Astrocyte (in vitro differentiated cells and primary cell): Measurements from ENCODE around the gene PDCD2. TPM values are rescaled to one million over a fixed set of nuclear protein-coding genes. Genes with fewer than 3 reads are reported as not detected.

Experiments
- DNase-seq: peaks from one replicate; pipeline ENCODE4 v3.0.0-alpha.2; 2010; ENCODE audit warnings: low read depth
- FAIRE-seq: peaks from 2 replicates; lab custom pipeline; 2011; peaks lifted over from hg19 to GRCh38; lab: Jason Lieb, UNC
- H2AFZ ChIP-seq: 2 replicates; pipeline ENCODE4 v1.6.0; 2012; ENCODE audit warnings: low read depth, low read length, inconsistent platforms
- H3K27ac ChIP-seq: 2 replicates; pipeline ENCODE4 v1.5.1; 2011; ENCODE audit warnings: low read depth, low read length, inconsistent platforms
- H3K27me3 ChIP-seq: 2 replicates; pipeline ENCODE4 v1.6.0; 2011; ENCODE audit warnings: low read length, inconsistent platforms; ENCODE audit not compliant: insufficient read depth
- H3K36me3 ChIP-seq: 2 replicates; pipeline ENCODE4 v1.5.1; 2011; ENCODE audit warnings: low read length, inconsistent platforms; ENCODE audit not compliant: insufficient read depth
- H3K4me1 ChIP-seq: 2 replicates; pipeline ENCODE4 v1.5.1; 2011; ENCODE audit warnings: low read length, inconsistent platforms; ENCODE audit not compliant: insufficient read depth
- H3K4me2 ChIP-seq: 2 replicates; pipeline ENCODE4 v1.6.0; 2012; ENCODE audit warnings: low read length, inconsistent platforms
- H3K4me3 ChIP-seq: 2 replicates; pipeline ENCODE4 v1.5.1; 2011; ENCODE audit warnings: low read depth, mild to moderate bottlenecking, low read length, inconsistent platforms; ENCODE audit not compliant: insufficient read depth
- H3K79me2 ChIP-seq: 2 replicates; pipeline ENCODE4 v1.6.0; 2012; ENCODE audit warnings: mild to moderate bottlenecking, low read length, inconsistent platforms; ENCODE audit not compliant: insufficient read depth
- H3K9ac ChIP-seq: 2 replicates; pipeline ENCODE4 v1.6.0; 2012; ENCODE audit warnings: mild to moderate bottlenecking, low read length, inconsistent platforms
- H3K9me3 ChIP-seq: 2 replicates; pipeline ENCODE4 v1.5.1; 2012; ENCODE audit warnings: low read depth, mild to moderate bottlenecking, low read length, inconsistent platforms; ENCODE audit not compliant: insufficient read depth
- H4K20me1 ChIP-seq: 2 replicates; pipeline ENCODE4 v1.6.0; 2012; ENCODE audit warnings: low read length, inconsistent platforms; ENCODE audit not compliant: insufficient read depth
- H3K27ac Mint-ChIP-seq: one replicate; pipeline ENCODE4 v1.8.0; 2021; ENCODE audit warnings: mild to moderate bottlenecking, mixed read lengths; ENCODE audit not compliant: unreplicated experiment
- H3K27me3 Mint-ChIP-seq: one replicate; pipeline ENCODE4 v1.8.0; 2021; ENCODE audit warnings: low read depth, mixed read lengths; ENCODE audit not compliant: unreplicated experiment
- H3K36me3 Mint-ChIP-seq: one replicate; pipeline ENCODE4 v1.8.0; 2021; ENCODE audit warnings: low read depth, mixed read lengths; ENCODE audit not compliant: unreplicated experiment
- H3K4me1 Mint-ChIP-seq: one replicate; pipeline ENCODE4 v1.8.0; 2021; ENCODE audit warnings: low read depth, mixed read lengths; ENCODE audit not compliant: unreplicated experiment
- H3K4me3 Mint-ChIP-seq: one replicate; pipeline ENCODE4 v1.8.0; 2021; ENCODE audit warnings: mild to moderate bottlenecking, moderate library complexity, mixed read lengths; ENCODE audit not compliant: unreplicated experiment
- H3K9me3 Mint-ChIP-seq: one replicate; pipeline ENCODE4 v1.8.0; 2021; ENCODE audit warnings: mild to moderate bottlenecking, mixed read lengths; ENCODE audit not compliant: unreplicated experiment
- EZH2 ChIP-seq: IDR thresholded peaks from 2 replicates; pipeline ENCODE4 v1.6.1; 2012; ENCODE audit warnings: mild to moderate bottlenecking, low read length, inconsistent platforms; ENCODE audit not compliant: insufficient read depth
- total RNA-seq: library from RNA; stranded (reverse); gene quantifications from 2 replicates; pipeline ENCODE4 v1.2.1, GENCODE V29; 2021
- TF ChIP-seq, protein P1 (sequence below): IDR thresholded peaks from 2 replicates; pipeline ENCODE4 v1.5.1; 2011; ENCODE audit warnings: low read depth, mild to moderate bottlenecking, inconsistent platforms, low read length, moderate library complexity; ENCODE audit not compliant: insufficient read depth

PDCD2 gene
- total RNA-seq, 1 donor from 2014 or later: 68.4 TPM

DNA sequence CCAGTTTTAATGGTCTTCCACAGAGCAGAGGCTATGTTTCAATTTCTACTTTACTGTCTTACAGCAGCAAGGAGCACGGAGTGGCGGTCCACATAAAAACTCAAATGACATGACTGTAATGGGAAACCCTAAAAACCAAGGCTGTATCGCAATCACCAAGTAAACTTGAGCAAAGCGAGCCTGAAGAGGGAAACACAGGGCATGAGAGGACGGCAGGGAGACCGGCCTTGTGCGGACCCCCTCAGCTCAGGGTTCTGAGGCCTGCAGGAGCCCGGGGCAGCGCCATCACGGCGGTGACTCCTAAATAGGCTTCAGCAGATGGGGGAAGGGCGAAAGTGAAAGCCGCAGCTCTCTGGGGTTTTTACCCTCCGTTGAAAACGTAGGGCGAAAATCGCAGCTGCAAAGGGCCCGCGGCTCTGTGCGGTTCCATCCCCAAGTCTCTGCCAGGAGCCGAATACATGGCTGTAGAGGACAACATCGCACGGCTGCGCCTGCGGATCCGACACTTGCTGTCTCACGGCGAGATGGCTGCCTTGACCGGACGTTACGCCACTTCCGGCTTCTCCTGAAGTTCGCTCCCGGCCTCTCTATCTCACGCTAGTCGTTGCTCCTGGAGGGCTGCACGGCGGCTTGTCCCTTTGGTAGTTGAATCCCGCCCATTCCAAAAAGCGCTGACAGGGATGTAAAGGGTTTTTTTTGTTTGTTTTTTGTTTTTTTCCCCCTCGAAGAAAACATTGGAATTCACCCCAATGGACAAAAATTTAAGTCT lies 31.5 kb downstream of the PDCD2 start, which contains the start of gene PSMB1:
Gene PSMB1, minus strand, starts transcription at position 543 of the 769 bp plus-strand sequence. Its CDS starts 65 bp downstream, at position 478.
- H3K4me2 ChIP-seq: peak within 1 kb of the TSS; percentile 96
- H3K79me2 ChIP-seq: peaks cover 85% of the 10 kb centered on the region
- peak within 1 kb of the TSS; percentile 89 for H2AFZ ChIP-seq
- DNase-seq: peak; percentile 92
- Mint-ChIP-seq H3K9me3 (no peaks in the 10 kb centered on the region), H3K27ac (no peak within 1 kb of the TSS), H3K36me3 (peaks cover 4% of the 10 kb centered on the region), H3K27me3 (no peaks in the 10 kb centered on the region), H3K4me3 (no peak within 1 kb of the TSS), H3K4me1 (peaks cover 19% of the 10 kb centered on the region)
- peak within 1 kb of the TSS; percentile 97 for H3K9ac ChIP-seq
- H3K4me1 ChIP-seq: peaks cover 20% of the 10 kb centered on the region
- H3K4me3 ChIP-seq: peak within 1 kb of the TSS; percentile 91
- H3K27ac ChIP-seq: peak within 1 kb of the TSS; percentile 98
- no peaks in the 10 kb centered on the region for H3K27me3 ChIP-seq
- peaks cover 14% of the 10 kb centered on the region for H3K36me3 ChIP-seq
- peaks cover 52% of the 10 kb centered on the region for H4K20me1 ChIP-seq
- no peak for TF ChIP-seq EZH2
- TF ChIP-seq, protein P1, sequence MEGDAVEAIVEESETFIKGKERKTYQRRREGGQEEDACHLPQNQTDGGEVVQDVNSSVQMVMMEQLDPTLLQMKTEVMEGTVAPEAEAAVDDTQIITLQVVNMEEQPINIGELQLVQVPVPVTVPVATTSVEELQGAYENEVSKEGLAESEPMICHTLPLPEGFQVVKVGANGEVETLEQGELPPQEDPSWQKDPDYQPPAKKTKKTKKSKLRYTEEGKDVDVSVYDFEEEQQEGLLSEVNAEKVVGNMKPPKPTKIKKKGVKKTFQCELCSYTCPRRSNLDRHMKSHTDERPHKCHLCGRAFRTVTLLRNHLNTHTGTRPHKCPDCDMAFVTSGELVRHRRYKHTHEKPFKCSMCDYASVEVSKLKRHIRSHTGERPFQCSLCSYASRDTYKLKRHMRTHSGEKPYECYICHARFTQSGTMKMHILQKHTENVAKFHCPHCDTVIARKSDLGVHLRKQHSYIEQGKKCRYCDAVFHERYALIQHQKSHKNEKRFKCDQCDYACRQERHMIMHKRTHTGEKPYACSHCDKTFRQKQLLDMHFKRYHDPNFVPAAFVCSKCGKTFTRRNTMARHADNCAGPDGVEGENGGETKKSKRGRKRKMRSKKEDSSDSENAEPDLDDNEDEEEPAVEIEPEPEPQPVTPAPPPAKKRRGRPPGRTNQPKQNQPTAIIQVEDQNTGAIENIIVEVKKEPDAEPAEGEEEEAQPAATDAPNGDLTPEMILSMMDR: no peak
- peak; percentile 52 for FAIRE-seq
- H3K9me3 ChIP-seq: no peaks in the 10 kb centered on the region

DNA sequence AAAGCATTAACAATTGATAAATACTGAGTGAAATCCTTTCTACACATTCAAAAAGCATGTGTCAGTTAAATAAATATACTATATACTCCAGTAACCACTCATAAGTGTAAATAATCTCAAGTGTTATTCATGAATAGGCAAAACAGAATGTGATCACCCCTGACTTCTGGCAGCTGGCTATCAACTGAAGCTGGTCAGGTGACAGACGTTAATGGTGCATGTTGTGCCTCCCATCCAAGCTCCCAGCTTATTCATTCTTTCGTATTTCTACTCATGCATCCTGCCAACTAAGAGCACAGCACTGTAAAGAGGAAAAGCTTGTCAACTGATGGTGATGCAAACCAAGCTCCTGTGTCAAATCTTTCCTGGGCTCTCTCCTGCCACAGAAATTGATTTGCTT lies 39.0 kb downstream of the PDCD2 start:
- H3K9ac ChIP-seq: no peak overlapping the region
- Mint-ChIP-seq H3K9me3 (no peaks in the 10 kb centered on the region), H3K27me3 (no peaks in the 10 kb centered on the region), H3K36me3 (peaks cover 12% of the 10 kb centered on the region), H3K27ac (no peak overlapping the region), H3K4me1 (peaks cover 10% of the 10 kb centered on the region), H3K4me3 (no peak overlapping the region)
- no peaks in the 10 kb centered on the region for H3K9me3 ChIP-seq
- TF ChIP-seq, protein P1: no peak
- TF ChIP-seq EZH2: no peak
- no peak overlapping the region for H3K4me3 ChIP-seq
- no peak overlapping the region for H2AFZ ChIP-seq
- H3K4me1 ChIP-seq: no peaks in the 10 kb centered on the region
- no peaks in the 10 kb centered on the region for H3K27me3 ChIP-seq
- DNase-seq: no peak
- no peak overlapping the region for H3K4me2 ChIP-seq
- FAIRE-seq: no peak
- H3K27ac ChIP-seq: no peak overlapping the region
- peaks cover 94% of the 10 kb centered on the region for H3K79me2 ChIP-seq
- H3K36me3 ChIP-seq: peaks cover 81% of the 10 kb centered on the region
- peaks cover 94% of the 10 kb centered on the region for H4K20me1 ChIP-seq
